BE2C (cell line): ENCODE measurements around the gene LRRC52. TPM values are rescaled to one million over a fixed set of nuclear protein-coding genes. Genes with fewer than 3 reads are reported as not detected.

Experiments
- DNase-seq: peaks from one replicate; pipeline ENCODE4 v3.0.0-alpha.2; 2020
- H3K27me3 ChIP-seq: fragments of 250-450 bp; sonication (Bioruptor Pico); 2 replicates; pipeline ENCODE4 v1.5.1; 2020; ENCODE audit warnings: mild to moderate bottlenecking
- H3K36me3 ChIP-seq: fragments of 250-450 bp; sonication (Bioruptor Pico); 2 replicates; pipeline ENCODE4 v1.5.1; 2020; ENCODE audit warnings: mild to moderate bottlenecking
- H3K4me1 ChIP-seq: fragments of 250-450 bp; sonication (Bioruptor Pico); 2 replicates; pipeline ENCODE4 v1.5.1; 2020
- H3K4me3 ChIP-seq: 2 replicates; pipeline ENCODE4 v1.5.1; 2011; ENCODE audit warnings: low read depth, low read length
- H3K9me3 ChIP-seq: fragments of 250-450 bp; sonication (Bioruptor Pico); 2 replicates; pipeline ENCODE4 v1.5.1; 2020
- CTCF ChIP-seq: IDR thresholded peaks from 2 replicates; pipeline ENCODE4 v1.5.1; 2012; ENCODE audit warnings: mild to moderate bottlenecking, low read depth, low read length
- polyA plus RNA-seq: library from polyadenylated mRNA; unstranded; fragments of >200 nt; gene quantifications from one replicate; pipeline ENCODE4 v1.2.1, GENCODE V29; 2012; ENCODE audit warnings: low read depth, missing spikeins; ENCODE audit not compliant: insufficient read length, insufficient read depth

Gene LRRC52
- not detected for polyA plus RNA-seq

DNA sequence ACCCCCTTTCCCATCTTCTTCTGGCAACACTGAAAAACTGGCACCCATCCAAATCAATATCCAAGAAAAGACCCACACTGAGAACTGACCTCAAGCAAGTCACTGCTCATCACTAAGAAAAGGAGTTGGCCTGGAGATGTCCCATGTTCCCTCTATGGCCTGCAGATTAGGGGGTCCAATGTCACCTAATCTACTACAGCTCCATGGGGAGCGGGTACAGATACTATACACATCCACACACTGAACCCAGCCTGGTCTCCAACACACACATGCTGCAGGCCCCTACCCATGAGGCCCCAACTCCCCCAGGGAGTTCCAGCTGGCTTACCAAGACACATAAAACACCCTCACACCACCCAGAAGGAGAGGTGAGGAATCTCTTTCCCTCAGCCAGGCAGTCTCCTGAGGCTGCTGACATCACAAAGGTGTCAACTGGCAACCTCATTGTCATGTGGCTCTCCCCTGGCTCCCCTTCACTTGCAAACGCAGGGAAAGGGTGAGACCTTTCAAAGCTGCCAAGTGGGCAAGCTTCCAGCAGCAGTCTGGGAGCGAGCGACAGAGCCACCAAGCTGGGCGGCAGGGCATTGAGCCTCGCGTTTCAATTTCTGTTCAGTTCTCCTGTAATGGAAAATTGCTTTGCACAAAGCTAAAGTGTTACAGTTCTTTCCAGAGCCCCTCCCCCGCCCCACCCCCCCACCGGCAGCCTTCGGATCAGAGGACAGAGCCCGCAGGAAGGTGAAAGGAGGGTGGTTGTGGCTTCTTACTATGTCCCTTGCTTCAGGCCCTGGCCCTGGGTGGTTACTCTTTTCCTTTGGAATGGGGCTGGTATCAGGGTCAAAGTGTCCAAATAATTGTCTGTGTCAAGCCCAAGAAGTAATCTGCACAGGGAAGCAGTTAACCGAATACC, at the start of gene LRRC52:
Gene LRRC52 (plus strand): TSS at position 469 of the 907 bp plus-strand sequence. CDS start 297 bp downstream, at position 766.
- H3K9me3 ChIP-seq, result no peaks in the 10 kb centered on the region
- H3K4me3 ChIP-seq, result no peak within 1 kb of the TSS
- no peaks in the 10 kb centered on the region for H3K36me3 ChIP-seq
- peak; percentile 28 for DNase-seq
- H3K27me3 ChIP-seq, result no peaks in the 10 kb centered on the region; the same call in 1 of the 2 replicates
- no peak for TF ChIP-seq CTCF
- no peaks in the 10 kb centered on the region for H3K4me1 ChIP-seq

DNA sequence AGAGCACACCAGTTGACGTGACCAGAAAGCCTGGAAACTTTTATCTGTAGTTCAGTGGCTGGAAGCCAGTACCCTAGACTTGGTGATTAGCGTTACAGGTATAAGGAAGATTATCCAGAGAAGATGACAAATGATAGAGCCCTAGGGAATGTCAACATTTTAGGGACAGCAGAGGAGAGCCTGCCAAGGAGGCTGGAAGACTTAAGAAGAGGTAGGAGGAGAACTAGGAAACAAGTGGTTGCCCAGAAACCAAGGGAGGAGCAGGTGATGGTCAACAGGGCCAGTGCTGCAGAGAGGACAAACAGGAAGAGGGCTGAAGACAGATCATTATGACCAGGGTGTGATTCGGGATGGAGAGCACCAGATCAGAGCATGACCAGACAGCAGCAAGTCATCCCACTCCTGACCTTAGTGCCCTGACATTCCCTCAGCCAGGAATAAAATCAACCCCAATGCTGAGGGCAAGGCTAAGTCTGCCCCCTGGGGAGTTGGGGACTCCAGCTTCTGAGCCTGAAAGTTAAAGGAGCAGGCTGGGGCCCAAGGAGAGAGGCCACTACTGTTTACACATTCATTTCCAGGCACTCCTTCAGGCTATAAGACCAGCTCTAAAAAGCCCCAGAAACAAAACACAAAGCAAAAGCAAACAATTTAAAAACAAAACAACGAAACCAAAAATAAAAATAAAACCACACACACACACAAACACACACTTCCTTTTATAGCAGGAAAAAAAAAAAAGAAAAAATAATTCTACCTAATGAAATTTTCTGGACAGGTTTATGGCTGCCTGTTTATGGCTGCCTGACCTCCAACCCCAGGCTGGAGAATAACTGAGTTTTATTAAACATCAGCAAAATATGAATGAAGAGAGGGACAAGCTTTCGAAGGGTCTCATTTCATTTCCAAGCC, 48.6 kb upstream of the LRRC52 start:
- peaks cover 2% of the 10 kb centered on the region; the same call in 1 of the 2 replicates for H3K27me3 ChIP-seq
- no peak for TF ChIP-seq CTCF

GRCh38 chr1:165495858-165496205, 48.0 kb upstream of the LRRC52 start:
- H3K4me1 ChIP-seq, result no peaks in the 10 kb centered on the region
- H3K36me3 ChIP-seq, result no peaks in the 10 kb centered on the region
- no peaks in the 10 kb centered on the region for H3K9me3 ChIP-seq
- no peak for DNase-seq
- TF ChIP-seq CTCF, result no peak
- peaks cover 5% of the 10 kb centered on the region; the same call in 1 of the 2 replicates for H3K27me3 ChIP-seq
- no peak overlapping the region for H3K4me3 ChIP-seq

More for the DNA sequence above, 48.6 kb upstream of the LRRC52 start:
- Histone ChIP-seq H3K4me1 (no peaks in the 10 kb centered on the region), H3K4me3 (no peak overlapping the region), H3K9me3 (no peaks in the 10 kb centered on the region), H3K36me3 (no peaks in the 10 kb centered on the region)
- no peak for DNase-seq

GRCh38 chr1:165496501-165496900, 47.3 kb upstream of the LRRC52 start:
- Histone ChIP-seq H3K9me3 (no peaks in the 10 kb centered on the region), H3K36me3 (no peaks in the 10 kb centered on the region), H3K27me3 (peaks cover 7% of the 10 kb centered on the region; the same call in 1 of the 2 replicates), H3K4me1 (no peaks in the 10 kb centered on the region), H3K4me3 (no peak overlapping the region)
- DNase-seq, result no peak
- TF ChIP-seq CTCF, result no peak

DNA sequence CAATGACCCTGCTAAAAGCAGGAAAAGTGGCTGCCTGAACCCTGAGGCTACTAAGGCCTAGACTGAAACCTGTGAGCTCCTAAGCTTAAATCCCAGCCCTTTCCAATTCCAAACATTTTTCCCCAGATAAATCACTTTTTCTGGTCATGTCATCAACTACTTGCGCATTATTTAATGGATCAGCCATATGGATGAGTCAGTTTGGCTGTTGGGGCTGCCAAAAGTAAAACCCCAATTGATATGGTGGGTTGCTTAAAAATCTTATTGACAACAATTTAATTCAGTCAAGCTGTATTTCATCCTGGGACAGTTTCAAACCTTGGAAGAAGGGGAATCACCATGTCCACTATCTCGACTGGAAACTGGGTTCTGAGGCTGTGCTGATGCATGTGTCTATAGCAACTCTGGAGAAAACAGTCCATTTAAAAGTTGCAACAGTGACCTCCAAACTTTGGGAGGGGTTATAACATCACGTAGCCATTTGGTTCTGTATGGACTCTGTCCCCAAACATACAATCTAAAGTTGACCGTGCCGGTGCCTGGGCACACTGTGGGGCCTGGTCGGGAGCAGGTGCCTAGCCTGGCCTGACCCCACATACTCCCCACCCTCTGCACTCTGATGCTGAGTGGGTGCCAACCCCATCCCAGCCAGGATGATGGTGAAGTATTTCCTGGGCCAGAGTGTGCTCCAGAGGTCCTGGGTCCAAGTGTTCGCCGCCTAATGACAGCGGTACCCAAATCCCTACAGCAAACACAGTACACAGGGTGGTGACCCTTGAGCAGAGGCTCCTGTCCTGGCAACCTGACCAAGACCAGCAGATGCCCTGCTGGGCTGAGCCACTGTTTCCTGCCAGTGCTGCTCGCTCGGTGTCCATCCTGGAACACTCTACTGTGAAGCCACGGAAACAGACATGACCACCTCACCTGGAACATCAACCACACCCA, 46.5 kb upstream of the LRRC52 start:
- H3K36me3 ChIP-seq, result no peaks in the 10 kb centered on the region

More for the DNA sequence above, 46.5 kb upstream of the LRRC52 start:
- Histone ChIP-seq H3K9me3 (no peaks in the 10 kb centered on the region), H3K4me1 (no peaks in the 10 kb centered on the region), H3K4me3 (no peak overlapping the region), H3K27me3 (0 out of 2 replicates have a peak, but pooled peaks cover 4% of the 10 kb centered on the region)
- DNase-seq, result no peak
- TF ChIP-seq CTCF, result no peak
